Measurements from ENCODE around the gene DUSP2. TPM values are rescaled to one million over a fixed set of nuclear protein-coding genes. Genes with fewer than 3 reads are reported as not detected.
A peak's percentile ranks its signal among the peaks of the same experiment; 100 is the strongest.

DUSP2 gene
- total and polyA plus RNA-seq, 2 donors (not counting 1 experiment from before 2014, with no cell fraction given), result 69.8 to 433 TPM

DNA sequence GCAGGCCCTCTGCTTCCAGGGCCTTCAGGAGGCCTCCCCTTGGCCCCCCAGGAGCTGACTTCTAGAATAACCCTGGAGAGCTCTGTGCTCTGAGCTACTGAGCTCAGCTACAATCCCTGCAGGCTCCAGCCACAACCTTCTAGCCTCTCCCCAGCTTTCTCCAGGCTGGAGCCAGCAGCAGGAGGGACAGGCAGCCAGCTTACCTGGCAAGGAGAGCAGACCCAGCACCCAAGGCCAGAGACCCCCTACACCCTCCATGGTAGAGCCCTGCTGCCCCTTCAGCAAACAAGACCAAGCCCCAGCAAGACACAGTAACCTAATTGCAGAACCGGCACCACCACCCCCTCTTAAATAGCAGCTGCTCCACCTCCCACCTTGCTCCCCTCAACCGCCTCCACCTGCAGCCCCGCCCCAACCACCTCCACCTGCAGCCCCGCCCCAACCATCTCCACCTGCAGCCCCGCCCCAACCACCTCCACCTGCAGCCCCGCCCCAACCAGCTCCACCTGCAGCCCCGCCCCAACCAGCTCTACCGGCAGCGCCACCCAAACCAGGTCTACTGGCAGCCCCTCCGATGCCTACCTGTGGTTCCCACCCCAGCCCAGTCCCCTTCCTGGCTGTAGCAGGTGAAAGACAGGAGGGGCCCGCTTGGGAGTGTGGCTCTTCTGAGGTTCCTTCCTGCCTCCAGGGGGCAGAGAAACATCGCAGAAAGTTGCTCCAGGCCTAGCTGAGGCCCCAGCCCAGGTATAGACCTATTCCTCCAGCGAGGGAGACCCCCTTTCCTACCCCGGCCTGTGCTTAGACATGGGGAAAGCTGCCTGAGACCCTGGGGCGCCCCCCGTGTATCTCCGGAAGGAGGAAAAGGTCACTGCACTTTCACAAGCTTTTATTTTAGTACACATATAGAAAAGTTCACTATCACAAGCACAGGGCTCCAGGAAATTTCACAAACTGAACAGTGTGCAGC, 6.8 kb downstream of the DUSP2 start, which contains the start of gene ASTL:
TSS of gene ASTL (minus strand) at position 324 of the 967 bp plus-strand sequence. CDS start at position 258, 66 bp downstream.
- DNase-seq (peak; percentile 81), ATAC-seq (ENCODE audit: low read depth) (peak; percentile 63)
- no peak for TF ChIP-seq EZH2 (IDR thresholded peaks at IDR 0.05; ENCODE audit: borderline replicate concordance, insufficient read depth, low read depth, low read length, poor library complexity, severe bottlenecking)
- TF ChIP-seq CTCF (IDR thresholded peaks at IDR 0.05), result peak; percentile 67
- 16% methylated on average over 10 of the region's 17 CpGs for WGBS (ENCODE audit: insufficient coverage)
- no peaks in the 10 kb centered on the region for H3K27me3 ChIP-seq (replicated peaks in 1 of 4; ENCODE audit: control extremely low read depth in 1 of 4, control insufficient read depth in 3 of 4, insufficient read depth in 4 of 4, low read length in 3 of 4)
- H3K9me3 ChIP-seq (ENCODE audit: control extremely low read depth in 1 of 3, control insufficient read depth in 2 of 3, insufficient read depth in 1 of 3, low read length in 2 of 3), result no peaks in the 10 kb centered on the region
- H3K9ac ChIP-seq (ENCODE audit: low read length), result no peak within 1 kb of the TSS
- no peaks in the 10 kb centered on the region for H3K27me3 Mint-ChIP-seq
- ChIA-PET CTCF (interaction anchor here (0.6 to 23.6 kb wide), 34 partner anchors 9 to 641 kb away, joined by 3 to 1065 read pairs (median 6); partner anchors contain the start of genes ADRA2B, ANKRD36C, CIAO1 and STARD7), POLR2A (interaction anchor here (0.6 to 2.3 kb wide), 5 partner anchors 10 to 95 kb away, joined by 3 to 15 read pairs (median 4); no protein-coding TSS in a partner anchor)
- no peak within 1 kb of the TSS for H3K4me3 ChIP-seq (ENCODE audit: control extremely low read depth in 1 of 5, extremely low read depth in 1 of 5, insufficient read depth in 1 of 5, low read depth in 2 of 5, low read length in 4 of 5)
- H3K9me3 Mint-ChIP-seq (ENCODE audit: insufficient read depth), result no peaks in the 10 kb centered on the region
- no peaks in the 10 kb centered on the region for H3K79me2 ChIP-seq (ENCODE audit: control insufficient read depth, insufficient read depth, low read length)
- peaks cover 10 to 20% of the 10 kb centered on the region in 2 donors for H3K4me1 ChIP-seq (ENCODE audit: control insufficient read depth in 2 of 2, insufficient read depth in 2 of 2, low read length in 2 of 2)
- peaks cover 3% of the 10 kb centered on the region for H4K20me1 ChIP-seq (ENCODE audit: control insufficient read depth, insufficient read depth, low read length, poor library complexity, severe bottlenecking)
- intact Hi-C loops (cut with micrococcal nuclease), result loop anchor here (1.0 to 2.0 kb wide), 3 partner anchors 36 to 370 kb away; no protein-coding TSS in a partner anchor
- H3K27ac ChIP-seq (ENCODE audit: low read length in 2 of 2), result no peak within 1 kb of the TSS
- H3K36me3 ChIP-seq (replicated peaks in 1 of 2; ENCODE audit: control extremely low read depth in 1 of 2, control insufficient read depth in 1 of 2, extremely low read depth in 1 of 2, insufficient read depth in 2 of 2, low read length in 1 of 2), result no peaks in the 10 kb centered on the region
- peak within 1 kb of the TSS; percentile 20 for H3K4me2 ChIP-seq (replicated peaks; ENCODE audit: low read depth, low read length, poor library complexity, severe bottlenecking)
- H2AFZ ChIP-seq (ENCODE audit: insufficient read depth, low read depth, low read length, poor library complexity, severe bottlenecking), result no peak within 1 kb of the TSS
- peaks cover 27% of the 10 kb centered on the region for H3K4me1 Mint-ChIP-seq
- peak within 1 kb of the TSS; percentile 41 for H3K27ac Mint-ChIP-seq
- no peak within 1 kb of the TSS for H3K4me3 Mint-ChIP-seq

Data from B cell (primary cell).